Esophagus muscularis mucosa (tissue), 4 donors: ENCODE results near the gene DDR2.
"Not testable (repeated sequence)": the region's sequence is repeated elsewhere in the genome, so short reads cannot be mapped to it uniquely, and the experiment has no call there.

Experiments
- CTCF ChIP-seq, 3 experiments: fragments of 200-600 bp in 2 of 3; fragments of 450-650 bp in 1 of 3; sonication (generic) in 2 of 3; IDR thresholded peaks; one replicate each; pipeline ENCODE4 v1.5.1; 2017 to 2019; ENCODE audit warnings: antibody characterized with exemption in 3 of 3, mild to moderate bottlenecking in 2 of 3, moderate library complexity in 1 of 3
- EP300 ChIP-seq: sonication (generic); formaldehyde crosslinking; IDR thresholded peaks from one replicate; pipeline ENCODE4 v1.6.1; 2017; ENCODE audit warnings: antibody characterized with exemption
- POLR2AphosphoS5 ChIP-seq, 2 donors: sonication (generic); formaldehyde crosslinking; IDR thresholded peaks; one replicate each; pipeline ENCODE4 v1.6.1; 2017; ENCODE audit warnings: antibody characterized with exemption in 2 of 2

- TF ChIP-seq POLR2AphosphoS5 (IDR thresholded peaks at IDR 0.05): peak; percentile 79 to 83
- peak in 1 of 3 experiments; percentile 7 for TF ChIP-seq CTCF (IDR thresholded peaks at IDR 0.05)
- not testable (repeated sequence) for TF ChIP-seq EP300
Measured at GRCh38 chr1:162790303-162790984, 158.2 kb downstream of the DDR2 start, which contains the start of gene HSD17B7.
